Gastroesophageal sphincter (tissue), 4 donors: ENCODE measurements around the gene MYMX. TPM values are rescaled to one million over a fixed set of nuclear protein-coding genes. Genes with fewer than 3 reads are reported as not detected.
A peak's percentile ranks its signal among the peaks of the same experiment; 100 is the strongest.

Experiments used
- ATAC-seq: fragments of 150-250 bp; one replicate; pipeline ENCODE4 v1.9.1; 2016; ENCODE audit warnings: mild to moderate bottlenecking, moderate library complexity
- H3K27ac ChIP-seq, 4 donors: fragments of 200-600 bp; sonication (generic) in 3 of 4; 1 replicate in 3 of 4; 2 replicates in 1 of 4; pipeline ENCODE4 v1.5.1; 2016 to 2019
- H3K27me3 ChIP-seq: fragments of 200-600 bp; sonication (generic); one replicate; pipeline ENCODE4 v1.5.1; 2019
- H3K36me3 ChIP-seq, 2 donors: fragments of 200-600 bp; sonication (generic); one replicate each; pipeline ENCODE4 v1.5.1; 2019; ENCODE audit warnings: control low read depth in 1 of 2
- H3K4me1 ChIP-seq, 3 donors: fragments of 200-600 bp; sonication (generic); 1 replicate in 2 of 3; 2 replicates in 1 of 3; pipeline ENCODE4 v1.5.1; 2016 to 2019; ENCODE audit warnings: control low read depth in 2 of 3
- H3K4me3 ChIP-seq, 2 donors: fragments of 200-600 bp; sonication (generic); one replicate each; pipeline ENCODE4 v1.5.1; 2019; ENCODE audit warnings: mild to moderate bottlenecking in 1 of 2, moderate library complexity in 1 of 2
- H3K9me3 ChIP-seq, 3 donors: fragments of 200-600 bp; sonication (generic); one replicate each; pipeline ENCODE4 v1.5.1; 2017 to 2019; ENCODE audit warnings: control low read depth in 2 of 3
- EP300 ChIP-seq: sonication (generic); formaldehyde crosslinking; IDR thresholded peaks from one replicate; pipeline ENCODE4 v1.6.1; 2017; ENCODE audit warnings: antibody characterized with exemption, mild to moderate bottlenecking
- POLR2A ChIP-seq, 2 donors: fragments of 450-650 bp; IDR thresholded peaks; one replicate each; pipeline ENCODE4 v1.6.1; 2017; ENCODE audit warnings: antibody characterized with exemption in 2 of 2, mild to moderate bottlenecking in 2 of 2, moderate library complexity in 1 of 2
- POLR2AphosphoS5 ChIP-seq: sonication (generic); formaldehyde crosslinking; IDR thresholded peaks from one replicate; pipeline ENCODE4 v1.6.1; 2017; ENCODE audit warnings: antibody characterized with exemption
- WGBS, 2 donors: methylation state at CpG; one replicate each; pipeline ENCODE4 v1.1.5; 2018; ENCODE audit warnings: low coverage in 1 of 2; 5-methylcytosine and 5-hydroxymethylcytosine counted together
- total RNA-seq, 4 donors: library from RNA; depleted of rRNA; stranded (reverse); fragments of >200 nt; gene quantifications; one replicate each; pipeline ENCODE4 v1.1.0, GENCODE V29; 2016
- TF ChIP-seq, protein P1 (sequence below), 4 experiments: fragments of 200-600 bp in 2 of 4; fragments of 450-650 bp in 2 of 4; sonication (generic) in 1 of 4; IDR thresholded peaks; one replicate each; pipeline ENCODE4 v1.5.1; 2017 to 2019; ENCODE audit warnings: antibody characterized with exemption in 4 of 4, mild to moderate bottlenecking in 2 of 4, moderate library complexity in 2 of 4

The MYMX gene
- total RNA-seq, 4 donors from 2014 or later: 1.4 TPM; not detected in 3

DNA sequence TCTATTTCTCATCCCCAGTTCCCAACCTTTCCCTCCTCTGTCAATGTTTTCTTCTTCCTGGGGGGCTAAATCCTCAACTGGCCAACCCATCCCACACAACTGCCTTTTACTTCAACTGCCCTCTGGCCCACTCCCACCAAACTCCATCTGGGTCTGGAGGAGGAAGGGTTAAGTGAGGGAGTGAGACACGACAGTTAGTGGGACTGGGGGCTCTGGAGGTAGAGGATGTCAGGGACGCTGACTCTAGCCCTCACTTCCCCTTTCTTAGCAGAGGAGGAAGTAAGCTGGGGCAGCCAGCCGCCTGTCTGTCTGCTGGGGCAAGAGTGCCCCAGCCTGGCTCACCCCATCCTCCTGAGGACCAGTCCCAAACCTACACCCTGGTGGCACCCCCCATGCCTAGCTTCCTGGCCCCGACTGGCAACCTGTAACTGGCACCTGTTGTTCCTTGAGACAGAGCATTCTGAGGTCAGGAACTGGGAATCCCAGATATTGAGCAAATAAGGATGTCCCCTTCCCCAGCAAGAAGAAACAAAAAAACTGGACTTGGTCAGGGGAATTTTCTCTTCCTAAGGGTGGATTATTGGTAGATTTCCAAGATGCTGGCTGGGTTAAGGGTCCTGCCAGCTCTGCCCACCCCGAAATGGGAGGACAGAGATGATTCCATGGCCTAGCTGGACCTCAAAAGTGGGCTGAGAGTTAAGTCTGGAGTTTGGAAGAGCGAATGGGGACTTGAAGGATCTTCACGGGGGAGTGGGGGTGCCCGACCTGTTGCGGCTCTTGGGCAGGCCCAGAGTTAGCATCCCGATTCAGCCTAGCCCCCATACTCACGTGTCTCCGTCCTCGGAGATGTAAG, 47.7 kb downstream of the MYMX start:
- Histone ChIP-seq H3K9me3 (no peaks in the 10 kb centered on the region), H3K36me3 (peaks cover 0 to 15% of the 10 kb centered on the region in 2 donors), H3K27ac (peak overlapping the region in 3 of 4 donors; percentile 87 to 91 (median 90)), H3K4me1 (peaks cover 4 to 36% (median 29%) of the 10 kb centered on the region in 3 donors), H3K27me3 (peaks cover 15% of the 10 kb centered on the region), H3K4me3 (peak overlapping the region; percentile 41 to 87)
- ATAC-seq: no peak
- WGBS, 2 donors: 0 to 11% methylated on average over 5 to 6 of the region's 13 CpGs
- TF ChIP-seq EP300: no peak
- no peak for TF ChIP-seq POLR2A (IDR thresholded peaks at IDR 0.05)
- TF ChIP-seq POLR2AphosphoS5: no peak
- TF ChIP-seq, protein P1, sequence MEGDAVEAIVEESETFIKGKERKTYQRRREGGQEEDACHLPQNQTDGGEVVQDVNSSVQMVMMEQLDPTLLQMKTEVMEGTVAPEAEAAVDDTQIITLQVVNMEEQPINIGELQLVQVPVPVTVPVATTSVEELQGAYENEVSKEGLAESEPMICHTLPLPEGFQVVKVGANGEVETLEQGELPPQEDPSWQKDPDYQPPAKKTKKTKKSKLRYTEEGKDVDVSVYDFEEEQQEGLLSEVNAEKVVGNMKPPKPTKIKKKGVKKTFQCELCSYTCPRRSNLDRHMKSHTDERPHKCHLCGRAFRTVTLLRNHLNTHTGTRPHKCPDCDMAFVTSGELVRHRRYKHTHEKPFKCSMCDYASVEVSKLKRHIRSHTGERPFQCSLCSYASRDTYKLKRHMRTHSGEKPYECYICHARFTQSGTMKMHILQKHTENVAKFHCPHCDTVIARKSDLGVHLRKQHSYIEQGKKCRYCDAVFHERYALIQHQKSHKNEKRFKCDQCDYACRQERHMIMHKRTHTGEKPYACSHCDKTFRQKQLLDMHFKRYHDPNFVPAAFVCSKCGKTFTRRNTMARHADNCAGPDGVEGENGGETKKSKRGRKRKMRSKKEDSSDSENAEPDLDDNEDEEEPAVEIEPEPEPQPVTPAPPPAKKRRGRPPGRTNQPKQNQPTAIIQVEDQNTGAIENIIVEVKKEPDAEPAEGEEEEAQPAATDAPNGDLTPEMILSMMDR (IDR thresholded peaks at IDR 0.05): no peak

DNA sequence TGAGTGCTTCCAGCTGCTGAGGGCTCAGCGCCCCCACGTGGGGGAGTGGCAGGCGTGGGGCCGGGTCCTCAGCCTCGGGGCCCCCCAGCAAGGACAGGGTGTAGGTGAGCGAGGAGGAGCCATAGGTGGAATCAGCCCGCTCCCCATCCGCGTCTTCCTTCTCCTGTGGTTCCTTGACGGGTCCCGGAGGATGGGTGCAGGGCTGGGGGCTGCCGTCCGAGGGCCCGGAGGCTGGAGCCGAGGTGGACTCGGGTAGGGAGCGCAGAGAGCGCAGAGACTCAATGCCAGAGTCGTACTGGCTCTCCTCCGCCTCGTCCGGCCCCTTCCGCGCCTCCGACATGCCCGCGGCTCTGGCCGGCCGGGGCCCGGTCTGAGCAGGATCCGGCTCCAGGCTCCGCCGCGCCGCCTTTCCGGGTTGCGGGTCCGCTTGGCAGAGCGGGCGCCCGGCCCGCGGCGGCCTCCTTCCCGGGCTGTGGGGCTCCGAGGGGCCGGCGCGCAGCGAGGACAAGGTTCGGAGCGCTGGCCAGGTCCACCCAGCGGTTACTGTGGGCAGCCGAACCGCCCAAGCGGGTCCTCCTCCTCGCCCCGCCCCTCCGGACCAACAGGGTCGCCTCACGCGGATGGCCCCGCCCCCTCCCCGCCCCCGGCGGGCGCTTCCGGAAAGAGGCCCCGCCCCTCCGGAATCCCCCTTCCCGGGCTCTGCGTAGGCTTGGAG, 48.4 kb downstream of the MYMX start, which contains the start of gene NFKBIE:
TSS of gene NFKBIE (minus strand) at position 545 of the 715 bp plus-strand sequence. CDS start at position 340, 205 bp downstream.
- peak; percentile 50 to 75 for TF ChIP-seq POLR2A (IDR thresholded peaks at IDR 0.05)
- peak; percentile 69 for TF ChIP-seq POLR2AphosphoS5
- TF ChIP-seq, protein P1 (IDR thresholded peaks at IDR 0.05): peak in 3 of 4 experiments; percentile 24 to 39 (median 26)
- TF ChIP-seq EP300: no peak
- Histone ChIP-seq H3K4me1 (peaks cover 4 to 39% (median 29%) of the 10 kb centered on the region in 3 donors), H3K27me3 (peaks cover 23% of the 10 kb centered on the region), H3K36me3 (peaks cover 0 to 7% of the 10 kb centered on the region in 2 donors), H3K4me3 (peak within 1 kb of the TSS; percentile 41 to 87), H3K27ac (peak within 1 kb of the TSS; percentile 2 to 91 (median 88)), H3K9me3 (no peaks in the 10 kb centered on the region)
- ATAC-seq: peak; percentile 95
- 0% methylated on average over 1 to 4 of the region's 72 CpGs for WGBS, 2 donors

DNA sequence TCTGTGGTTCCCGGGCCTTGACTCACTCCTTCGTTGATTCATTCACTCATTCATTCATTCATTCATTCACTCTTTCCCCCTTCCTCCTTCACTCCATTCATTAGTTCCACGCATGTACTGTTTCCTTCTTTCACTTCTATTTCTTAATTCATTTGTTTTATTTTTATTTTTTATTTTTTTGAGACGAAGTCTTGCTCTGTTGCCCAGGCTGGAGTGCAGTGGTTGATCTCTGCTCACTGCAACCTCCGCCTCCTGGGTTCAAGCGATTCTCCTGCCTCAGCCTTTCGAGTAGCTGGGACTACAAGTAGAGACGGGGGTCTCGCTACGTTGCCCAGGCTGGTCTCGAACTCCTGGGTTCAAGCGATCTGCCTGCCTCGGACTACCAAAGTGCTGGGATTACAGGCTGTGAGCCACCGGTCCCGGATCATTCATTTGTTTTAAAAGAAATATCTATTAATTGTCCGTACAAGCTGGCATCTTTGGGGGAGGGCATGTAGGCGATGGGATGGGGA, 49.1 kb downstream of the MYMX start:
- H3K27ac ChIP-seq: peak overlapping the region in 3 of 4 donors; percentile 87 to 91 (median 90)

DNA sequence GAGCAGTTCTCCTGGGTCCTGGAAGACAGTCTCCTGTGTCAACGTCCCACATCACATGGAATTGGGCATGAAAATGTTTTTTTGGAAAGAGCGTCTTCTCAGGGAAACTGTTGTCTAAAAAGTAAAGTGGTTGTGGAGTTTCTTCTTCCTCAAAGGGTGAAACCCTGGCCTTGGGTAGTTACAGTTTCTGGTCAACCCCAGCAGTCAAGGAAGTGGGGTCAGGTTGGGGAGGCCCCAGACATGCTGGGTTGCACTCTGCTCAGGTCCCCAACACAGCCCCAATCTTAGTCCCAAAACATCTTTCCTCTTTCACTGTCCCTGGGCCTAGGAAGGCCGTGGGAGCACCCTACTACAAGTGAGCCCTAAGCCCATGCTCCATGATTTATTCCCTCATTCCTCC, 49.6 kb downstream of the MYMX start:
- ATAC-seq: no peak
- Histone ChIP-seq H3K27ac (peak overlapping the region in 2 of 4 donors; percentile 87 to 90), H3K9me3 (no peaks in the 10 kb centered on the region), H3K36me3 (peaks cover 0 to 4% of the 10 kb centered on the region in 2 donors), H3K4me1 (peaks cover 4 to 51% (median 29%) of the 10 kb centered on the region in 3 donors), H3K27me3 (peaks cover 35% of the 10 kb centered on the region), H3K4me3 (no peak overlapping the region)
- WGBS, 2 donors: 77 to 90% methylated on average over 2 to 3 of the region's 3 CpGs
- no peak for TF ChIP-seq POLR2AphosphoS5

More for the DNA sequence above, 49.1 kb downstream of the MYMX start:
- Histone ChIP-seq H3K4me3 (peak overlapping the region; percentile 41 to 87), H3K4me1 (peaks cover 4 to 46% (median 29%) of the 10 kb centered on the region in 3 donors), H3K27me3 (peaks cover 29% of the 10 kb centered on the region), H3K36me3 (peaks cover 0 to 6% of the 10 kb centered on the region in 2 donors), H3K9me3 (no peaks in the 10 kb centered on the region)
- ATAC-seq: no peak
- TF ChIP-seq, protein P1 (IDR thresholded peaks at IDR 0.05): no peak
- TF ChIP-seq POLR2AphosphoS5: no peak
- no peak for TF ChIP-seq EP300
- no peak for TF ChIP-seq POLR2A (IDR thresholded peaks at IDR 0.05)
- WGBS, 2 donors: 56 to 58% methylated on average over 6 to 14 of the region's 17 CpGs

DNA sequence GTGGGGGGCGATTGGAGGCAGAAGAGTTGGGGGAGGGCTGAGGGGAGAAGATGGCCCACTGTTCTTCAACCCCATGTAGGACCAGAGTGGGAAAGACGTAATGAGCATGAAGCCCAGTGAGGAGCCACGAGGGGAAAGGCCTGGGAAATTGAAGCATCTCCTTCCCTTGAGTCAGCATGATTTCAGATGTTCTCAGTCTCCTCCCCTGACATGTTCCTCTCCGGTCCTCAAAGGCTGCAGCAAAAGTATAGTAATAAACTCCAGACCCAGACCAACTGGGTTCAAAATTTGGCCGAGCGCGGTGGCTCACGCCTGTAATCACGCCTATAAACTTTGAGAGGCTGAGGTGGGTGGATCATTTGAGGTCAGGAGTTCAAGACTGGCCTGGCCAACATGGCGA, 50.5 kb downstream of the MYMX start:
- no peak overlapping the region for H3K27ac ChIP-seq
- TF ChIP-seq POLR2A (IDR thresholded peaks at IDR 0.05): no peak
- no peak for TF ChIP-seq EP300
- no peak for TF ChIP-seq POLR2AphosphoS5
- TF ChIP-seq, protein P1 (IDR thresholded peaks at IDR 0.05): no peak
- peaks cover 4 to 44% (median 27%) of the 10 kb centered on the region in 3 donors for H3K4me1 ChIP-seq
- H3K4me3 ChIP-seq: no peak overlapping the region
- 64 to 65% methylated on average over 2 to 3 of the region's 10 CpGs for WGBS, 2 donors
- H3K36me3 ChIP-seq: no peaks in the 10 kb centered on the region
- H3K27me3 ChIP-seq: peaks cover 44% of the 10 kb centered on the region
- no peak for ATAC-seq
- no peaks in the 10 kb centered on the region for H3K9me3 ChIP-seq
